GM12864 (cell line): Measurements from ENCODE around the gene SREK1.
"Not testable (repeated sequence)": the region's sequence is repeated elsewhere in the genome, so short reads cannot be mapped to it uniquely, and the experiment has no call there.

Experiments used
- DNase-seq: peaks from one replicate; pipeline ENCODE4 v3.0.0-alpha.2; 2011; ENCODE audit warnings: low read depth
- H3K4me3 ChIP-seq: 2 replicates; pipeline ENCODE4 v1.5.1; 2011; ENCODE audit warnings: mild to moderate bottlenecking, low read depth, low read length, control low read depth
- CTCF ChIP-seq: IDR thresholded peaks from 2 replicates; pipeline ENCODE4 v1.5.1; 2011; ENCODE audit warnings: low read depth, mild to moderate bottlenecking, moderate library complexity, low read length, control low read depth, inconsistent platforms; ENCODE audit errors: missing control alignments

Gene SREK1

GRCh38 chr5:66213533-66213932 lies 69.4 kb downstream of the SREK1 start:
- DNase-seq = no peak
- no peak for TF ChIP-seq CTCF
- H3K4me3 ChIP-seq = no peak overlapping the region

- no peak for DNase-seq
- no peak overlapping the region for H3K4me3 ChIP-seq
- no peak for TF ChIP-seq CTCF
Observed at GRCh38 chr5:66222455-66222854, 78.4 kb downstream of the SREK1 start.

- DNase-seq, H3K4me3 ChIP-seq: not testable (repeated sequence)
Observed at GRCh38 chr5:66222896-66223295, 78.8 kb downstream of the SREK1 start.

GRCh38 chr5:66223637-66224036 lies 79.5 kb downstream of the SREK1 start:
- H3K4me3 ChIP-seq = no peak overlapping the region
- no peak for DNase-seq
- peak; percentile 41 for TF ChIP-seq CTCF

- no peak for DNase-seq
- no peak overlapping the region for H3K4me3 ChIP-seq
- TF ChIP-seq CTCF = no peak
Observed at GRCh38 chr5:66224274-66224673, 80.2 kb downstream of the SREK1 start.

- TF ChIP-seq CTCF = no peak
- H3K4me3 ChIP-seq = no peak overlapping the region
- no peak for DNase-seq
Observed at GRCh38 chr5:66224773-66225553, 80.9 kb downstream of the SREK1 start.

- no peak for DNase-seq
- no peak for TF ChIP-seq CTCF
- no peak overlapping the region for H3K4me3 ChIP-seq
Observed at GRCh38 chr5:66230551-66230950, 86.5 kb downstream of the SREK1 start.
